Stomach (tissue), 9 donors: ENCODE data around the gene S100A9. TPM values are rescaled to one million over a fixed set of nuclear protein-coding genes. Genes with fewer than 3 reads are reported as not detected.
"Not testable (repeated sequence)": the region's sequence is repeated elsewhere in the genome, so short reads cannot be mapped to it uniquely, and the experiment has no call there.

Experiments
- DNase-seq, 2 donors: peaks; one replicate each; pipeline versions ENCODE4 v3.0.0 to v3.0.0-alpha.2; 2013 to 2019
- H3K27ac ChIP-seq, 5 donors: fragments of 200-600 bp in 4 of 5; sonication (generic) in 4 of 5; one replicate each; pipeline ENCODE4 v1.5.1; 2013 to 2019; ENCODE audit warnings: mild to moderate bottlenecking in 1 of 5, moderate library complexity in 1 of 5
- H3K27me3 ChIP-seq, 3 donors: fragments of 200-600 bp; sonication (generic); one replicate each; pipeline ENCODE4 v1.5.1; 2017 to 2019; ENCODE audit warnings: mixed run types in 1 of 3
- H3K36me3 ChIP-seq, 4 donors: fragments of 200-600 bp; sonication (generic); 1 replicate in 3 of 4; 2 replicates in 1 of 4; pipeline ENCODE4 v1.5.1; 2016 to 2019
- H3K4me1 ChIP-seq, 4 donors: fragments of 200-600 bp; sonication (generic); one replicate each; pipeline ENCODE4 v1.5.1; 2016 to 2019
- H3K4me3 ChIP-seq, 4 donors: fragments of 200-600 bp; sonication (generic) in 3 of 4; one replicate each; pipeline ENCODE4 v1.5.1; 2016 to 2019; ENCODE audit warnings: mild to moderate bottlenecking in 1 of 4
- H3K9me3 ChIP-seq, 4 donors: fragments of 200-600 bp; sonication (generic); one replicate each; pipeline ENCODE4 v1.5.1; 2016 to 2019
- CTCF ChIP-seq, 7 experiments: fragments of 450-650 bp in 4 of 7; fragments of 200-600 bp in 3 of 7; sonication (generic) in 3 of 7; IDR thresholded peaks; one replicate each; pipeline ENCODE4 v1.5.1; 2016 to 2019; ENCODE audit warnings: antibody characterized with exemption in 7 of 7, control low read depth in 2 of 7, mild to moderate bottlenecking in 1 of 7
- EP300 ChIP-seq: sonication (generic); formaldehyde crosslinking; IDR thresholded peaks from one replicate; pipeline ENCODE4 v1.6.1; 2017; ENCODE audit warnings: antibody characterized with exemption
- POLR2A ChIP-seq, 4 donors: fragments of 450-650 bp; IDR thresholded peaks; one replicate each; pipeline ENCODE4 v1.6.1; 2016; ENCODE audit warnings: antibody characterized with exemption in 4 of 4, control low read depth in 2 of 4, mild to moderate bottlenecking in 1 of 4, moderate library complexity in 1 of 4
- POLR2AphosphoS5 ChIP-seq, 3 donors: sonication (generic); formaldehyde crosslinking; IDR thresholded peaks; one replicate each; pipeline ENCODE4 v1.6.1; 2016; ENCODE audit warnings: antibody characterized with exemption in 3 of 3
- WGBS, 5 donors: extraction: QIAGEN DNeasy Blood & Tissue Kit in 3 of 5; methylation state at CpG; one replicate each; pipeline versions ENCODE4 v1.1.5 to v1.1.7; 2013 to 2018; 5-methylcytosine and 5-hydroxymethylcytosine counted together
- intact Hi-C: fragments of 100-400 bp; cut with DNase I; formaldehyde crosslinking; loops from one replicate; pipeline ENCODE4 v1.15.1; 2023; ENCODE audit warnings: low total_unique reads
- polyA plus RNA-seq, 3 donors: library from polyadenylated mRNA; stranded (reverse); fragments of 200-250 nt; gene quantifications; one replicate each; pipeline ENCODE4 v1.2.3, GENCODE V29; 2013
- total RNA-seq, 5 donors: library from RNA; depleted of rRNA; stranded (reverse); fragments of >200 nt; gene quantifications; one replicate each; pipeline versions ENCODE4 v1.1.0 to v1.2.3, GENCODE V29; 2014 to 2016
- donor health status: healthy with polysubstance abuse.
- donor health status: Bipolar disorder and iron deficiency.
- donor health status: healthy.

Gene S100A9
- total and polyA plus RNA-seq, 8 donors, result 17.4 to 9,878 (median 276) TPM; not detected in 1

- no peak overlapping the region for H3K4me3 ChIP-seq
- H3K27ac ChIP-seq, result no peak overlapping the region
- 36 to 61% (median 41%) methylated on average over 3 of the region's 3 CpGs for WGBS, 5 donors
- peaks cover 0 to 14% (median 0%) of the 10 kb centered on the region in 4 donors for H3K4me1 ChIP-seq
- no peaks in the 10 kb centered on the region for H3K9me3 ChIP-seq
- peak in 1 of 2 donors; percentile 29 for DNase-seq
- no peaks in the 10 kb centered on the region for H3K36me3 ChIP-seq
- no peak for TF ChIP-seq POLR2A (IDR thresholded peaks at IDR 0.05)
- no peak for TF ChIP-seq EP300
- no peak for TF ChIP-seq POLR2AphosphoS5 (IDR thresholded peaks at IDR 0.05)
- TF ChIP-seq CTCF (IDR thresholded peaks at IDR 0.05), result no peak
- intact Hi-C loops, result no loop called here
- H3K27me3 ChIP-seq, result peaks cover 0 to 68% (median 12%) of the 10 kb centered on the region in 3 donors
Observed at GRCh38 chr1:153344718-153345025, 13.0 kb upstream of the S100A9 start.

GRCh38 chr1:153345187-153346076, 12.2 kb upstream of the S100A9 start:
- Histone ChIP-seq H3K9me3 (no peaks in the 10 kb centered on the region), H3K4me1 (peaks cover 0 to 14% (median 0%) of the 10 kb centered on the region in 4 donors), H3K27ac (no peak overlapping the region), H3K27me3 (peaks cover 0 to 72% (median 17%) of the 10 kb centered on the region in 3 donors), H3K4me3 (no peak overlapping the region), H3K36me3 (no peaks in the 10 kb centered on the region)
- no peak for DNase-seq
- intact Hi-C loops, result no loop called here
- 74 to 85% (median 82%) methylated on average over 14 of the region's 14 CpGs for WGBS, 5 donors
- no peak for TF ChIP-seq CTCF (IDR thresholded peaks at IDR 0.05)
- no peak for TF ChIP-seq POLR2AphosphoS5 (IDR thresholded peaks at IDR 0.05)
- TF ChIP-seq POLR2A (IDR thresholded peaks at IDR 0.05), result no peak
- TF ChIP-seq EP300, result no peak

- Histone ChIP-seq H3K36me3 (no peaks in the 10 kb centered on the region), H3K27me3 (peaks cover 0 to 77% (median 17%) of the 10 kb centered on the region in 3 donors), H3K4me1 (peaks cover 0 to 14% (median 0%) of the 10 kb centered on the region in 4 donors), H3K9me3 (no peaks in the 10 kb centered on the region), H3K4me3 (no peak overlapping the region), H3K27ac (no peak overlapping the region)
- 43 to 56% (median 52%) methylated on average over 6 of the region's 6 CpGs for WGBS, 5 donors
- DNase-seq, result no peak
- TF ChIP-seq POLR2A (IDR thresholded peaks at IDR 0.05), result no peak
- no peak for TF ChIP-seq POLR2AphosphoS5 (IDR thresholded peaks at IDR 0.05)
- no peak for TF ChIP-seq CTCF (IDR thresholded peaks at IDR 0.05)
- TF ChIP-seq EP300, result no peak
- intact Hi-C loops, result no loop called here
Observed at GRCh38 chr1:153346077-153346723, 11.5 kb upstream of the S100A9 start.

- H3K36me3 ChIP-seq, DNase-seq, H3K27ac ChIP-seq, H3K4me3 ChIP-seq, intact Hi-C loops, H3K9me3 ChIP-seq: not testable (repeated sequence)
- Histone ChIP-seq H3K4me1 (peaks cover 0 to 14% (median 0%) of the 10 kb centered on the region in 4 donors), H3K27me3 (peaks cover 0 to 78% (median 17%) of the 10 kb centered on the region in 3 donors)
- WGBS, 5 donors, result 59 to 77% (median 64%) methylated on average over 14 of the region's 14 CpGs
Observed at GRCh38 chr1:153347049-153347448, 10.6 kb upstream of the S100A9 start.
